Measurements from ENCODE around the gene ATAD3C.

The ATAD3C gene

GRCh38 chr1:1430992-1431844 is 18.3 kb upstream of the ATAD3C start:
- TF ChIP-seq PAX5 (IDR thresholded peaks at IDR 0.05; ENCODE audit: insufficient read depth, low read length, severe bottlenecking) (no peak), SPI1 (IDR thresholded peaks at IDR 0.05; ENCODE audit: low read depth, low read length) (no peak), POLR2A (IDR thresholded peaks at IDR 0.05; ENCODE audit: low read depth, low read length) (no peak), TAF1 (IDR thresholded peaks at IDR 0.05; ENCODE audit: low read depth, low read length) (no peak), POU2F2 (IDR thresholded peaks at IDR 0.05; ENCODE audit: low read depth, low read length) (no peak), POLR2AphosphoS5 (IDR thresholded peaks at IDR 0.05; ENCODE audit: low read depth, low read length) (no peak)
- DNase-seq (ENCODE audit: insufficient read length, low spot score) (no peak), FAIRE-seq (no peak)

DNA sequence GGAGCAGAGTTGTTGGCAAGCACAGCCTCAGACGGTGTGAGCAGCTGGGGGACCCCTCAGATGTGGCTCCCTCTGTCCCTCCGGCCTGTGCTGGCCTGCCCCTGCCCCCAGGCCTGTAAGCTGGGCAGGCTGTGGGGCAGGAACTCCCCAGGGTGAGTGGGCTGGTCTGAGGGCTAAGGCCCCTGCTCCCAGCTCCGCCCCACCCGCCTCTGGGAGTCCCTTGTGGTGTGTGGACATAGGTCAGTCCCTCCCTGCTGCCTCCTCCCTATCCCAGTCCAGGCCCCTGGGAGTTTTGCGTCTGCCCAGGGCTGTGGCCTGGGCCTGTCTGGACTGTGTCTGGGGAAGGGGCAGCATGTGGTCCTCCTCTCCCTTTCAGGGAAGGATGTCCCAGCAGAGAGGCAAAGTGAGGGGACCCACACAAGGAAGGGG is 17.6 kb upstream of the ATAD3C start:
- TF ChIP-seq POLR2AphosphoS5 (IDR thresholded peaks at IDR 0.05; ENCODE audit: low read depth, low read length) (no peak), SPI1 (IDR thresholded peaks at IDR 0.05; ENCODE audit: low read depth, low read length) (no peak), TAF1 (IDR thresholded peaks at IDR 0.05; ENCODE audit: low read depth, low read length) (no peak), PAX5 (IDR thresholded peaks at IDR 0.05; ENCODE audit: insufficient read depth, low read length, severe bottlenecking) (no peak), POU2F2 (IDR thresholded peaks at IDR 0.05; ENCODE audit: low read depth, low read length) (no peak), POLR2A (IDR thresholded peaks at IDR 0.05; ENCODE audit: low read depth, low read length) (no peak)
- FAIRE-seq: no peak

DNA sequence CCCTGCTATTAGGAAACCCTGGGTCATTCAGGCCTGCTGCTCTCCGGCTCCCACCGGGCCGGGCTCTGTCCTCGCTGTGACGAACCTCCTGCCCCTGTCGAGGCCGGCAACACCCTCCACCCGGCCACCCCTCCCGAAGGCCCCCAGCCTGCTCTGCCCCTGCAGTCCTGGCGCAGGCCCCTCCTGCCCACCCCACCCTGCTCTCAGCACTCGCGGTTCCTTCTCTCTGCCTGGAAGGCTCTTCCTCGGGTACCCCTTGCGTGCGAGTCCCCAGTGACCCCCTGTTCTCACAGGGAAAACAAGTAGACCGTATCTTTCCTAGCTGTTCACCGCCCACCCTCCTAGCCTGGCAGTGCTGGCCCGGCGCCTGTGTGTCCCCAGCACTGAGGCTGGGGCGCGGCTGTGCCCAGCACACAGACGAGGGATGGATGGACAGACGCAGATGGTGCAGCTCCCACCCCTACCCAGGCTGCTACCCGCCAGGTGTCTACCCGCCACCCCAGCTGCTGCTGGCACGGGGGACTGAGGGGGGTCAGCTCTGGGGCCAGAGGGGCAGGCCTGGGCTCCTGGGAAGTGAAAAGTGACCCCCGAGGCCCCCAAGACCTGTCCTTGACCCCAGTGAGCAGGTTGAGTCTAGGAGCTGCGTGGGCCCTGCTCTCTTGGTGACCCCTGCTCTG is 17.1 kb upstream of the ATAD3C start:
- no peak for DNase-seq (ENCODE audit: insufficient read length, low spot score)
- no peak for FAIRE-seq
- no peak for TF ChIP-seq SPI1 (IDR thresholded peaks at IDR 0.05; ENCODE audit: low read depth, low read length)
- TF ChIP-seq TAF1 (IDR thresholded peaks at IDR 0.05; ENCODE audit: low read depth, low read length): no peak
- TF ChIP-seq POU2F2 (IDR thresholded peaks at IDR 0.05; ENCODE audit: low read depth, low read length): no peak
- TF ChIP-seq POLR2A (IDR thresholded peaks at IDR 0.05; ENCODE audit: low read depth, low read length): no peak
- TF ChIP-seq POLR2AphosphoS5 (IDR thresholded peaks at IDR 0.05; ENCODE audit: low read depth, low read length): no peak
- TF ChIP-seq PAX5 (IDR thresholded peaks at IDR 0.05; ENCODE audit: insufficient read depth, low read length, severe bottlenecking): no peak

More for the DNA sequence above, 17.6 kb upstream of the ATAD3C start:
- DNase-seq (ENCODE audit: insufficient read length, low spot score): no peak

GRCh38 chr1:1432951-1433803 is 16.3 kb upstream of the ATAD3C start:
- FAIRE-seq (no peak), DNase-seq (ENCODE audit: insufficient read length, low spot score) (peak; percentile 39)
- no peak for TF ChIP-seq SPI1 (IDR thresholded peaks at IDR 0.05; ENCODE audit: low read depth, low read length)

GRCh38 chr1:1433804-1434130 is 15.7 kb upstream of the ATAD3C start:
- DNase-seq (ENCODE audit: insufficient read length, low spot score) (peak; percentile 44), FAIRE-seq (no peak)
- no peak for TF ChIP-seq POLR2AphosphoS5 (IDR thresholded peaks at IDR 0.05; ENCODE audit: low read depth, low read length)

GRCh38 chr1:1434131-1434823 is 15.2 kb upstream of the ATAD3C start:
- DNase-seq (ENCODE audit: insufficient read length, low spot score) (peak; percentile 43), FAIRE-seq (no peak)
- no peak for TF ChIP-seq TAF1 (IDR thresholded peaks at IDR 0.05; ENCODE audit: low read depth, low read length)
- no peak for TF ChIP-seq POLR2A (IDR thresholded peaks at IDR 0.05; ENCODE audit: low read depth, low read length)
- TF ChIP-seq SPI1 (IDR thresholded peaks at IDR 0.05; ENCODE audit: low read depth, low read length): no peak
- TF ChIP-seq PAX5 (IDR thresholded peaks at IDR 0.05; ENCODE audit: insufficient read depth, low read length, severe bottlenecking): no peak
- no peak for TF ChIP-seq POLR2AphosphoS5 (IDR thresholded peaks at IDR 0.05; ENCODE audit: low read depth, low read length)
- TF ChIP-seq POU2F2 (IDR thresholded peaks at IDR 0.05; ENCODE audit: low read depth, low read length): no peak

DNA sequence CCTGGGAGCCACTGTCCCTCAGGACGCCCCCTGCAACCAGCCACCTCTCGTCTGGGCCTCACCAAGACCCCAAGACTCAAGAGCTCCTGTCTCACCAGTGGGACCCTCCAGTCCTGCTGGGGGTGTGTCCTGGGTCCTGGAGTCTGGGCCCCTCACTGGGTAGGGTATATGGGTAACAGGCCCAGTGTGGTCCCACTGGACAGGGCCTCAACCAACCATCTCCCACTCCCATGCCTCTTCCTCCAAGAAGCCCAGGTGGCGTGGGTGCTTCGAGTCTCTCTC is 14.7 kb upstream of the ATAD3C start:
- FAIRE-seq (no peak), DNase-seq (ENCODE audit: insufficient read length, low spot score) (no peak)
- TF ChIP-seq POU2F2 (IDR thresholded peaks at IDR 0.05; ENCODE audit: low read depth, low read length) (no peak), PAX5 (IDR thresholded peaks at IDR 0.05; ENCODE audit: insufficient read depth, low read length, severe bottlenecking) (no peak), TAF1 (IDR thresholded peaks at IDR 0.05; ENCODE audit: low read depth, low read length) (no peak), SPI1 (IDR thresholded peaks at IDR 0.05; ENCODE audit: low read depth, low read length) (no peak), POLR2AphosphoS5 (IDR thresholded peaks at IDR 0.05; ENCODE audit: low read depth, low read length) (no peak), POLR2A (IDR thresholded peaks at IDR 0.05; ENCODE audit: low read depth, low read length) (no peak)

DNA sequence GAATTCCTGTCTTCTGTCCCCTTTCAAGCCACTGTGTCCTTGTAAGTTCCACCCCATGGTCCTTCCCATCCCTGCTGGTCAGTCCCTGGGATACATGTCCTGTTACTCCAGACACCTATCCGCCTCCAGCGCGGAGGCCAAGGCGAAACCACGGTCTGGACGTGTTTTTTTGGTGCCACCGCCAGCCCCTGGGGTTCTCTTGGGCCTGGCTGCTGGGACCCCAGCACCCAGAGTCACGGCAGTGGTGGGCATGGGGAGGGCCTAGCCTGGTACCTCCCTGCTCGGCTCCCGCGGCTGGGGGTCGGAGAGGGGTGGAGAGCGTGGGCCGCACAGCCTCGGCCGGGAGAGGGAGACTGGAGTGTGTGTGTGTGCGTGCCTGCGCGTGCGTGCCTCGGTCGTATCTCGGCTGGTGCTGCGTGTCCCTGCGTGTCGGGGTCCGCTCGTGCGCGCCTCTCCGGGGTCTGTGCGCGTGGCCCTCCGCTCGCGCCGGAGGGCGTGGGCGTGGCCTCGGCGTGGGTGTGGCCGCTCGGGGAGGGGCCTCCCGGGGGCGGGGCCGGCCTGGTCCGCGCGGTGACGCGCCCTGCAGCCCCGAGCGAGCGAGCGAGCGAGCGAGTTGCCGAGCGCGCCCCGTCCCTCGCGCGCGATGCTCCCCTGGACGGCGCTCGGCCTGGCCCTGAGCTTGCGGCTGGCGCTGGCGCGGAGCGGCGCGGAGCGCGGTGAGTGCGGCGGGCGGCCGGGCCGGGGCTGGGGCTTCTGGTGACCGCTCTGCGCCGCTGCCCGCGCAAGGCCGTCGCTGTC is 14.2 kb upstream of the ATAD3C start, which contains the start of gene VWA1:
Gene VWA1 (plus strand): TSS at position 585 of the 798 bp plus-strand sequence. CDS start 59 bp downstream, at position 644.
- FAIRE-seq: peak; percentile 92
- DNase-seq (ENCODE audit: insufficient read length, low spot score): peak; percentile 92
- TF ChIP-seq POLR2AphosphoS5 (IDR thresholded peaks at IDR 0.05; ENCODE audit: low read depth, low read length): no peak
- no peak for TF ChIP-seq PAX5 (IDR thresholded peaks at IDR 0.05; ENCODE audit: insufficient read depth, low read length, severe bottlenecking)
- no peak for TF ChIP-seq POLR2A (IDR thresholded peaks at IDR 0.05; ENCODE audit: low read depth, low read length)
- no peak for TF ChIP-seq TAF1 (IDR thresholded peaks at IDR 0.05; ENCODE audit: low read depth, low read length)
- no peak for TF ChIP-seq SPI1 (IDR thresholded peaks at IDR 0.05; ENCODE audit: low read depth, low read length)
- no peak for TF ChIP-seq POU2F2 (IDR thresholded peaks at IDR 0.05; ENCODE audit: low read depth, low read length)

Data from GM12891 (cell line).